HUES48 (cell line): ENCODE results near the gene MAGED1.
"Not testable (repeated sequence)": the region's sequence is repeated elsewhere in the genome, so short reads cannot be mapped to it uniquely, and the experiment has no call there.

Source experiments
- H3K27ac ChIP-seq: one replicate; pipeline ENCODE4 v1.7.0; 2013; ENCODE audit warnings: low read depth, low read length, inconsistent platforms
- H3K27me3 ChIP-seq: 2 replicates; pipeline ENCODE4 v1.6.1; 2013; ENCODE audit warnings: mild to moderate bottlenecking, low read length; ENCODE audit not compliant: control insufficient read depth, insufficient read depth
- H3K36me3 ChIP-seq: 2 replicates; pipeline ENCODE4 v1.6.1; 2013; ENCODE audit warnings: low read length; ENCODE audit not compliant: control insufficient read depth, insufficient read depth
- H3K4me1 ChIP-seq: 2 replicates; pipeline ENCODE4 v1.6.1; 2013; ENCODE audit warnings: mild to moderate bottlenecking, low read length; ENCODE audit not compliant: control insufficient read depth, insufficient read depth
- H3K4me3 ChIP-seq: 2 replicates; pipeline ENCODE4 v1.5.1; 2013; ENCODE audit warnings: mild to moderate bottlenecking, low read depth, low read length
- H3K9ac ChIP-seq: 2 replicates; pipeline ENCODE4 v1.6.1; 2013; ENCODE audit warnings: mild to moderate bottlenecking, low read depth, low read length, moderate library complexity
- H3K9me3 ChIP-seq: 2 replicates; pipeline ENCODE4 v1.6.1; 2013; ENCODE audit warnings: low read length; ENCODE audit not compliant: control insufficient read depth, insufficient read depth

The MAGED1 gene

DNA sequence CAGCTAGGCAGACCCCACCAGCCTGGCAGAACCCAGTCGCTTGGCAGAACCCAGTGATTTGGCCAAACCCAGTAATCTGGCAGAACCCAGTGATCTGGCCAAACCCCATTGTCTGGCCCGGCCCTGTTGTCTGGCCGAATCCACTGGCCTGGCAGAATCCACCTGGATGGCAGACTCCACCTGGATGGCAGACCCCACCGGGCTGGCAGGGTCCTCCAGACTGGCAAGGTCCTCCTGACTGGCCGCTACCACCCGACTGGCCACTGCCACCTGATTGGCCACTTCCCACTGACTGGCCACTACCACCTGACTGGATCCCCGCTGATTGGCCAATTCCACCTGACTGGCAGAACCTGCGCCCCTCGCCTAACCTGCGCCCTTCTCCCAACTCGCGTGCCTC lies 3.2 kb downstream of the MAGED1 start:
- H3K9me3 ChIP-seq: no peaks in the 10 kb centered on the region
- H3K9ac ChIP-seq: no peak overlapping the region
- H3K27me3 ChIP-seq: no peaks in the 10 kb centered on the region
- H3K36me3 ChIP-seq: peaks cover 64% of the 10 kb centered on the region
- H3K4me1 ChIP-seq: peaks cover 11% of the 10 kb centered on the region
- H3K27ac ChIP-seq: no peak overlapping the region
- H3K4me3 ChIP-seq: no peak overlapping the region

DNA sequence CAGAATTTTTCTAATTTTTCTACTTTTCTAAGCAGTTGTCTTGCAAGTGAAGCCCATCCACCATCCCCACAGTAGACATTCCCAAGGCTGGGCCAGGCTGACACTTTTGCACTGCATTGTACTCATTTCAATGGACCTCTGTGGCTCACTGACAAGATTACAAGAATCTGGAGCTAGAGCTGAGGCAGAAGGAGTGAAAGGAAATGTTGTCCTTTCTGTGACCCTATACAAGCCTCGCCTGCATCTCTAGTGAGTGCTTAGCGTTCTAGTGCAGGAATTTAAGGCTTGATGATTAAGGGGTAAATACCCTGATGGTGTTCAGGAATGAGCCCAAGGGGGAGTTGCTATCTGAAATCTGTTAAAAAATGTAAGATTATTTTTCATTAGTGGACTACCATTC lies 6.3 kb downstream of the MAGED1 start:
- Histone ChIP-seq H3K4me1 (peaks cover 5% of the 10 kb centered on the region; the same call in 1 of the 2 replicates), H3K27ac (no peak overlapping the region), H3K9me3 (no peaks in the 10 kb centered on the region), H3K9ac (no peak overlapping the region), H3K4me3 (no peak overlapping the region), H3K36me3 (peaks cover 80% of the 10 kb centered on the region), H3K27me3 (no peaks in the 10 kb centered on the region)

DNA sequence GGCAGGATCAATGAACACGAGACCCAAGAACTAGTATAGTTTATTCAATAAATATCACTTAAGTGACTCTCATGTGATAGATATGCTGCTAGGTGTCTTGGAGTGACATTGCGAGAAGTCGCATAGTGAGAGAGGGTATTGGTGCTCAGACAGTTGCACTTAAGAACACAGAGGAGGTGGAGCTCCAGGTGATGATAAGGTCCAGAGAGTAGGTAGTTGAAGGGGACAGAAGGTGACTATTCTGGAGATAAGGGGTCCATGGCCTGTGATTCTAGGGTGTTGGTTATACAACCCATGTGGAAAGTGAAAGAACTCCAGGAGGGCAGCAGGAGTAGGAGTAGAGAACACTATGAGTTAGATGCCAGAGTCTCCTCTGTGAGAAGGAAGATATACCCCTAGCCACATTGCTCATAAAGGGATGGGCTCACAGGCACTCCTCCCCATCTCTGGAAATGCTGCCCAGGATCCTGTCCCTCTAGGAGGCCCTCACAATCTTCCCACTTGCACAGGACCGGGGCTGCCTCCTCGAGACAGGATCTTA lies 9.2 kb downstream of the MAGED1 start:
- no peaks in the 10 kb centered on the region for H3K9me3 ChIP-seq
- H3K4me3 ChIP-seq: no peak overlapping the region
- H3K27ac ChIP-seq: no peak overlapping the region
- no peaks in the 10 kb centered on the region for H3K27me3 ChIP-seq
- no peak overlapping the region for H3K9ac ChIP-seq
- H3K36me3 ChIP-seq: peaks cover 56% of the 10 kb centered on the region
- H3K4me1 ChIP-seq: no peaks in the 10 kb centered on the region

DNA sequence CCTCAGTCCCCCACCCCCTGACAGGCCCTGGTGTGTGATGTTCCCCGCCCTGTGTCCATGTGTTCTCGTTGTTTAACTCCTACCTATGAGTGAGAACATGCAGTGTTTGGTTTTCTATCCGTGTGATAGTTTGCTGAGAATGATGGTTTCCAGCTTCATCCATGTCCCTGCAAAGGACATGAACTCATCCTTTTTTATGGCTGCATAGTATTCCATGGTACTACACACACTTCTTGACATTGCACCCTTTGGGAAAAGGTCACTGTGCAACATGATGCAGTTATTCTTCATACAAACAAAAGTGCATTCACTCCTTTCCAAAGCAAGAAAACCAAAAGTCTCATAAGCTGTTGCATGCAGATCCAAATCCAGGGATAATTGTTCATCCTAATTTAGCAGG lies 11.7 kb downstream of the MAGED1 start:
- not testable (repeated sequence) for H3K9me3 ChIP-seq, H3K27me3 ChIP-seq, H3K27ac ChIP-seq, H3K4me1 ChIP-seq, H3K4me3 ChIP-seq, H3K9ac ChIP-seq
- peaks cover 30% of the 10 kb centered on the region for H3K36me3 ChIP-seq

DNA sequence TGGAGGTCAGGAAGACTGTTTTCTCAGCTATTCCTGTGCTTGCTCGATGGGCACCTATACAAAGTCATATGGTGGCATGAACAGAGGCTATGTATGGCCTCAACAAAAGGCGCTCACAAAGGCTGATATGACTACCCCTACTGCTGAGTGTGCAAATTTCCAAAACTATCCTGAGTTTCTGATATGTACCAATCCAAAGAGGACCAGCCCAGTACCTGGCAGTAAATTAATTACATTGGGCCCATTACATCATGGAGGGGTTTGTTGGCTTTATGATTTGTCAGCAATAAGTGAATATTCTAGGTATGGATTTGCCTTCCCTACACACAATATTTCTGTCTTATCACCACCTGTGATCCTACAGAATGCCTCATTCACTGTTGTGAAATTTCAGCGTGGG lies 12.3 kb downstream of the MAGED1 start:
- Histone ChIP-seq H3K4me1 (no peaks in the 10 kb centered on the region), H3K9ac (no peak overlapping the region), H3K4me3 (no peak overlapping the region), H3K36me3 (peaks cover 25% of the 10 kb centered on the region), H3K27ac (no peak overlapping the region), H3K9me3 (no peaks in the 10 kb centered on the region; the same call in 1 of the 2 replicates), H3K27me3 (no peaks in the 10 kb centered on the region)

DNA sequence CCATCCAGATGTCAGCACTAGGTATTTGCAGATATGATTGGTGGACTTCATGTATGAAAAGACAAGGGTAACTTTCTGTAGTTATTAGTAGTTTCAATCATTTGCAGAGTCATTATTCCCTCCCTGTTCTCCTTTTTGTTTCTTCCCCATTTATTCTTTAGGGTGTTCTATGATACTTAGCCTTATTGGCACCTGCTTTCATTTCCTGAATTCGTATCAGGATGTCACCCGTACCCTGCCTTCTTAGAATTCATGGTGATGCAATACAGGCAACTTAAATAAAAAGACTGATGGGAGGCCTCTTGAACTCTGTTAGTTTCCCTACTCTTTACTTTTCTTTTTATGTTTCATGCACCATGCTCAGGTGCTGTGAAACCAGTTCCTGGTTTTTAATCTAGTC lies 24.2 kb downstream of the MAGED1 start:
- no peaks in the 10 kb centered on the region for H3K36me3 ChIP-seq
- peaks cover 27% of the 10 kb centered on the region for H3K9me3 ChIP-seq
- no peaks in the 10 kb centered on the region for H3K27me3 ChIP-seq
- no peak overlapping the region for H3K4me3 ChIP-seq
- H3K4me1 ChIP-seq: no peaks in the 10 kb centered on the region
- no peak overlapping the region for H3K9ac ChIP-seq
- no peak overlapping the region for H3K27ac ChIP-seq

DNA sequence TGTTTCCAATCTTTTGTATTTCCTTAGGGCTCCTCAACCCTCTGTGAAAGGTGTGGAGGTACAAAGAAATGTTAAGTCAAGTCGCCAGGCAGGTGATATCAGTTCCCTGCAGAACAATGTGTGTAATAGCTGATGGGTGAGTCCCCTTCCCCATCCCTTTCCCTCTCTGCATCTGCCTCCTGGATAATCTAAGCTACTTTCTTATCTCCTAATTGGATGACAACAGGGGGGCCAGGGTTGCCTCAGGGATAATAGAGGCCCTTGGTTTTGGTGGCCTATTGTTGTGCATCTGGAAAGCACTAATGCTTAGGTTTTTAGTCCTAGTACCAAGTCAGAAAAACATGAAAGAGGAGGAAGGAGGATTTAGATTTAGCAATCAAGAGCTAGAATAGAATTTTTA lies 29.1 kb downstream of the MAGED1 start:
- H3K4me1 ChIP-seq: no peaks in the 10 kb centered on the region

DNA sequence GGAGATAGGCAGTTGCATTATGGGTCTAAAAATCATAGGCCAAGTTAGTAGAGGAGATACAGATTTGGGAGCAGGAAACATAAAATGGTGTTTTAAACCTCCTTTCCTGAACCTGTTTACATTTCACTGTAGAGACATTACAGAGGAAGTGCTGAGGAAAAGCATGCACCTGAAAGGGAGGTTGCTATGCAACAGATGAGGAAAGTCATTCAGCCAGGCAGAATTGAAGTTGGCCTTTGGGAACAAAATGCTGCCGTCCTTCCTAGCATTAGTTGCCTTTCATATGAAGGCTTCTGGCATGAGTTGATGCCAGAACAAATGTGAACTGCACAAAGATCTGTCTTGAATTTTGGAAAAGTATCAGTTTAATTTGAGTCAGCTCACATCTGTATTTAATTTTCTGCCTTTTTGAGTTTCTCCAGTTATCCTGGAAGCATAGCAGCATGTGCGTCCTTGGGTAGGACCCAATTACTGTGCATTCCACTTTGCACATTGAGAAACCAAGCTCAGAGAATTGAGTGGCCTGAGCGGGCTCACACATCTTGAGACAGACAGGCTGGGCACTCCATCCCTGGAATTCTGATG lies 38.2 kb downstream of the MAGED1 start:
- no peaks in the 10 kb centered on the region for H3K4me1 ChIP-seq
- no peak overlapping the region for H3K27ac ChIP-seq
- H3K27me3 ChIP-seq: no peaks in the 10 kb centered on the region
- no peak overlapping the region for H3K9ac ChIP-seq
- H3K36me3 ChIP-seq: no peaks in the 10 kb centered on the region
- no peak overlapping the region for H3K4me3 ChIP-seq
- peaks cover 28% of the 10 kb centered on the region for H3K9me3 ChIP-seq

More for the DNA sequence above, 29.1 kb downstream of the MAGED1 start:
- no peak overlapping the region for H3K4me3 ChIP-seq
- H3K9ac ChIP-seq: no peak overlapping the region
- H3K27me3 ChIP-seq: no peaks in the 10 kb centered on the region
- peaks cover 23% of the 10 kb centered on the region; the same call in 1 of the 2 replicates for H3K9me3 ChIP-seq
- H3K27ac ChIP-seq: no peak overlapping the region
- no peaks in the 10 kb centered on the region for H3K36me3 ChIP-seq
